ENCODE measurements around the gene SYT13. TPM values are rescaled to one million over a fixed set of nuclear protein-coding genes. Genes with fewer than 3 reads are reported as not detected.

SYT13 gene
- total RNA-seq, 1 experiment from 2014 or later: 4.3 TPM

DNA sequence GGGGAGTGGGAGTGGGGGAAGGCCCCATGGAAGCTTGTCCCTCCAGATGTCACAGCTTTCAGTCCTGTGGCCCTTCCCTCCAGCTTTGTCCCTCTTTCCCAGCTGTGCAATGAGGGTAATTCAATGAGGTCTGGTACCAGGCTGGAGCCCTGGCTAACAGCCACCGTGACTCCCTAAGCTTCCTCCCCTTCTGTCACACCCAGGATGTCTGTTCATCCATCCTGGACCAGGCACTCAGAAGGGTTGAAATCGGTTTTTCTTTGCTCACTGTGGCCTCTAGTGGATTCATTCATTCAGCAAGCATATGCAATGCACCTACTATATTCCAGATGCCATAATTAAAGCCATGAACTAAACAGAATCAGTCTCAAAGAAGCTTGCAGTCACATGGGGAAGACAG is 38.7 kb downstream of the SYT13 start:
- Histone ChIP-seq H3K56ac (ENCODE audit: insufficient read length, low read depth, low read length) (no peak overlapping the region), H3K4me1 (ENCODE audit: insufficient read depth, low read length) (no peaks in the 10 kb centered on the region), H3K9ac (ENCODE audit: extremely low read depth, insufficient read length, low read length) (no peak overlapping the region), H4K8ac (replicated peaks; ENCODE audit: insufficient read length, low read depth, low read length) (no peak overlapping the region), H3K4me2 (ENCODE audit: insufficient read depth, insufficient read length, low read length) (no peak overlapping the region), H2AK5ac (ENCODE audit: insufficient read length, low read length) (no peak overlapping the region), H3K14ac (ENCODE audit: insufficient read depth, low read length) (no peak overlapping the region), H3K79me1 (ENCODE audit: insufficient read depth, low read depth, low read length, poor library complexity, severe bottlenecking) (no peaks in the 10 kb centered on the region), H2BK12ac (ENCODE audit: insufficient read length, low read depth, low read length) (no peak overlapping the region), H3K27ac (ENCODE audit: insufficient read length, low read depth, low read length) (no peak overlapping the region), H2BK120ac (ENCODE audit: low read depth, low read length, poor library complexity, severe bottlenecking) (no peak overlapping the region), H3K9me3 (ENCODE audit: control insufficient read depth, low read depth, low read length) (no peaks in the 10 kb centered on the region), H2BK20ac (ENCODE audit: low read depth, low read length, poor library complexity, severe bottlenecking) (no peak overlapping the region), H2BK5ac (ENCODE audit: insufficient read length, low read length) (no peak overlapping the region), H4K5ac (ENCODE audit: insufficient read length, low read depth, low read length) (no peak overlapping the region), H3K23me2 (ENCODE audit: insufficient read length, low read depth, low read length, poor library complexity, severe bottlenecking) (no peaks in the 10 kb centered on the region), H3K4ac (ENCODE audit: low read depth, low read length) (no peak overlapping the region), H4K91ac (ENCODE audit: insufficient read length, low read depth, low read length) (no peak overlapping the region), H2BK15ac (ENCODE audit: low read depth, low read length) (no peak overlapping the region), H3K79me2 (ENCODE audit: insufficient read depth, low read length) (no peaks in the 10 kb centered on the region), H3K18ac (ENCODE audit: insufficient read length, low read depth, low read length) (no peak overlapping the region), H3K27me3 (ENCODE audit: insufficient read depth, low read length) (no peaks in the 10 kb centered on the region), H2AFZ (ENCODE audit: low read length) (no peak overlapping the region), H3T11ph (ENCODE audit: low read length) (no peak overlapping the region), H4K20me1 (ENCODE audit: control insufficient read depth, insufficient read depth, insufficient read length) (no peaks in the 10 kb centered on the region), H3K23ac (ENCODE audit: insufficient read length, low read depth, low read length) (no peak overlapping the region)
- no peak for DNase-seq
- no peaks in the 10 kb centered on the region for H3K9me3 Mint-ChIP-seq
- peaks cover 0 to 3% (median 0%) of the 10 kb centered on the region in 3 experiments; a peak in 2 of 7 replicates for H3K36me3 Mint-ChIP-seq (ENCODE audit: insufficient read depth in 1 of 3, low read depth in 3 of 3)
- WGBS (ENCODE audit: extremely low coverage, insufficient read length, low lambda C conversion rate): no CpG with 5 or more reads among the region's 2 CpGs
- H3K27me3 Mint-ChIP-seq (ENCODE audit: low read depth): no peaks in the 10 kb centered on the region; the same call in 1 of the 2 replicates
- TF ChIP-seq, protein P1, sequence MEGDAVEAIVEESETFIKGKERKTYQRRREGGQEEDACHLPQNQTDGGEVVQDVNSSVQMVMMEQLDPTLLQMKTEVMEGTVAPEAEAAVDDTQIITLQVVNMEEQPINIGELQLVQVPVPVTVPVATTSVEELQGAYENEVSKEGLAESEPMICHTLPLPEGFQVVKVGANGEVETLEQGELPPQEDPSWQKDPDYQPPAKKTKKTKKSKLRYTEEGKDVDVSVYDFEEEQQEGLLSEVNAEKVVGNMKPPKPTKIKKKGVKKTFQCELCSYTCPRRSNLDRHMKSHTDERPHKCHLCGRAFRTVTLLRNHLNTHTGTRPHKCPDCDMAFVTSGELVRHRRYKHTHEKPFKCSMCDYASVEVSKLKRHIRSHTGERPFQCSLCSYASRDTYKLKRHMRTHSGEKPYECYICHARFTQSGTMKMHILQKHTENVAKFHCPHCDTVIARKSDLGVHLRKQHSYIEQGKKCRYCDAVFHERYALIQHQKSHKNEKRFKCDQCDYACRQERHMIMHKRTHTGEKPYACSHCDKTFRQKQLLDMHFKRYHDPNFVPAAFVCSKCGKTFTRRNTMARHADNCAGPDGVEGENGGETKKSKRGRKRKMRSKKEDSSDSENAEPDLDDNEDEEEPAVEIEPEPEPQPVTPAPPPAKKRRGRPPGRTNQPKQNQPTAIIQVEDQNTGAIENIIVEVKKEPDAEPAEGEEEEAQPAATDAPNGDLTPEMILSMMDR (conservative IDR thresholded peaks at IDR 0.05): no peak
- no peak overlapping the region for H3K4me3 Mint-ChIP-seq
- H3K27ac Mint-ChIP-seq: peak overlapping the region in 1 of 3 experiments; percentile 48; a peak in 1 of 7 replicates
- peaks cover under 1% of the 10 kb centered on the region in 2 experiments; a peak in 1 of 4 replicates for H3K4me1 Mint-ChIP-seq
